HUDEP-2 (cell line): ENCODE data around the gene FKBP9.
"Not testable (repeated sequence)": the region's sequence is repeated elsewhere in the genome, so short reads cannot be mapped to it uniquely, and the experiment has no call there.

Source experiments
- DNase-seq, 76 experiments: peaks; one replicate each; lab custom pipeline; 2025; ENCODE audit not compliant: unreplicated experiment in 76 of 76; lab: John Stamatoyannopoulos, UW

Gene FKBP9

DNA sequence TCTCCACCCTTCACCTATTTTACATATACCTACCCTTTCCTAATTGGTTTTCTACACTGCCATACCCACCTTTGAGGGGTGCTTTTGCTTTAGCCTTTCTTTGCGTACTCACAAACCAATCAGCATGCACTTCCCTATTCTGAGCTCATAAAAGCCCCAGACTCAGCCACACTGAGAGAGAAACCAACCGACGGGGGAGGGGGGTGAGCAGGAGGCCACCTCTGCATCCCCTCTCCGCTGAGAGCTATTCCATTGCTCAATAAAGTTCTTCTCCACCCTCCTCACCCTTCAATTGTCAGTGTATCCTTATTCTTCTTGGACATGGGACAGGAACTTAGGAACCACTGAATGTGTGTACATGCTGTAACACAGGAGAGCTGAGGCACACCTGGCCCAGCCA, 9.0 kb upstream of the FKBP9 start:
- DNase-seq: no peak

DNA sequence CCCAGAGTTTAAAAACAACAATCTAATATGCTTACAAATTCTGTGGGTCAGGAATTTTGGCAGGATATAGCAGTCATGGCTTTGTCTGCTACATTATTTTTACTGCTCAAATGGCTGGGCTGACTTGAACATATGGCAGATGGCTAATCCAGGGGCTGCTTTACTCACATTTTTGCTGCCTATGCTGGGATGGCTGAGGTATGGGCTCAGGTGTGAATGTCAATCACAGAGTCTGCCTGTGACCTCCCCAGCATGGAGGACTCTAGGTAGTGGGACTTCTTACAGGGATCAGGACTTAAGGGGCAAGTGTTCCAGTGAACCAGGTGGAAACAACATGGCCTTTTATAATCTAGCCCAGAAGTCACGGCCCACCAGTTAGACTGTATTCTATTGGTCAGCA, 4.4 kb upstream of the FKBP9 start:
- DNase-seq: no peak

DNA sequence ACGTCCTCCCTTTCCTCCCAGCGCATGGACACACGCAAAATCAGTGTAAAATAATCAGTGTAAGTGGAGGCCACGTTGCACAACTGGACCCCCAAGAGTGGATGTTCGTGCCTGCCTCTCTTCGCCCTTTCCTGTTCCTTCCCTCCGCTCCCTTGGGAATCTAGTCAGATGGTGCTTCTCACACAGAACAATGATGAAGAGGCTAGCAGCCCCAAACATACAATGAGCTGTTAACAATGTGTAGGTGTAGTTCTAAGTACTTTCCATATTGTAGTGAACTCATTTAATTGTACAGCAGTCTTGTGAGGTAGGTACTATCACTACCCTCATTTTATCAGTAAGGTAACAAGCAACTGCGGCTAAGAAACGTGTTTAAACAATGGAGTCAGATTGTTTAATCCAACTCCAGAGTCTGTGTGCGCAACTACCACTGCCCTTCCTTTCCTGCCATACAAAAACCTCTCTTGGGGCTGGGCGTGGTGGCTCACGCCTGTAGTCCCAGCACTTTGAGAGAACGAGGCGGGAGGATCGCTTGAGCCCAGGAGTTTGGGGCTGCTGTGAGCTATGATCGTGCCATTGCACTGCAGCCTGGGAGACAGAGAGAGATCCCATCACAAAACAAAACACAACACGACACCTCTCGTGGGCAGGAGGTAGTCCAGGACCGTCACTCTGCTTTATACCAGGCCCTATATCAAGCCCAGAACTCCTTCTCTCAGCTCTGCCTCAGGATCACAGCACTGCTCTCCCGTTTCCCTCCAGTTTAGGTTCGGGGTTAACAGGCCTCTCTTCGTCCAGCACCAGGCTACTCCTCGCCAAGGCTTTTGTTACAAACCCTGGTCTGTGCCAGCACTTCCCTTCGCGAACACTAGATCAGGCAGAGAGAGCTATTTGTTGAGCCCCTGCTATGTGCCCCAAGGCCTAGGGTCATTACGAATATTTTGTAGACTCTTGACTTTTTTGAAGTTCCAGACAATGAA, 1.1 kb downstream of the FKBP9 start:
- peak in 1 of 76 experiments; percentile 12 for DNase-seq

DNA sequence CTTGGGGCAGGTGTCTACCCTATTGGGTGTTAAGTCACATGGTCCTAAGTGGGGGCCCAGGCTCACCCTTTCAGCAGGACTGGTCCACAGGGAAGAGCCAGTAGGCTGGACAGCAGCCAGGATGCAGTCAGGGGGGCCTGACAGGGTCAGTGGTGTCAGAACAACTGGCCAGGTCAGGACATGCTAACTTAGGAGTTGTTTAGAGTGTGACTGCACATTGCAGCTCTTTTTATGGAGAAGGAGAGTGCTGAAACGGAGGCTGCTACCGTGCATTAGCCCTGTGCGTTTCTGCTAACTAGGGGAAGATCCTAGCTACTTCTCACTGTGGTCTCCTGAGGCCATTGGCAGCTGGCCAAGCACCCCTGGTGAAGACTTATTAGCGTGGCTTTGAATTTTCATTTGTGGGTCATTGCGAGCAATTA, 6.7 kb downstream of the FKBP9 start:
- not testable (repeated sequence) for DNase-seq

DNA sequence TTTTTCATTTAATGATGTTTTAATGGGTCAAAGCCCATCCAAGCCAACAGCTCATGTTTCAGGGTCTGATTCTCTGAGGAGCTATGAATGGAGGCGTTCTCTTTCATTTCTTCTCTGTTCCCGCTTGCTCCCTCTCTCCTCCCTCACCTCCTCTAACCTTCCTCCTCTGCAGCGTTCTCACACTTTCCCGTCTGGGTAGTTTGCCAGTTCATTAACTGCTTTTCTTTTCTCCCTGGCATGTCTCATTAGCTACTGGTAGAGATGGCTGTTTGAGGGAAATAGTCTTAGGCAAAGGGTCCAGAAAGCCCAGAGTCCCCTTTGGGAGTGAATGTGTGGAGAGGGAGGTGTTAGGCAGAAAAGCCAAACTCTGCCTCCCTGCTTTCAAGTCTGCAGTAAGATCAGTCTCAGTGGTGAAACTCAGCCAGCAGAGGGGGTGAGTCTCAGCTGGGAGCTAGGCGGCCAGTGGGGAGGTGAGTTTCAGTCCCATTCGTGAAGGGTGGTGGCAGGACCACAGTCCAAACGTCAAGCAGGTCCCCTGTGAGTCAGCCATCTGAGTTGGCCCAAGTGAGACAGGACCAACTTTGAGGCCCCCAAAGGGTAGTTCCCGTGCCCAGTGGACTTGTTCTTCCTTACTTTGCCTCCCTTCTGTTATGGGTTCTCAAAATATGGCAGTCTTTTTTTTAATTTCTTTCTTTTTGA, 7.4 kb downstream of the FKBP9 start:
- peak in 1 of 76 experiments; percentile 13 for DNase-seq

DNA sequence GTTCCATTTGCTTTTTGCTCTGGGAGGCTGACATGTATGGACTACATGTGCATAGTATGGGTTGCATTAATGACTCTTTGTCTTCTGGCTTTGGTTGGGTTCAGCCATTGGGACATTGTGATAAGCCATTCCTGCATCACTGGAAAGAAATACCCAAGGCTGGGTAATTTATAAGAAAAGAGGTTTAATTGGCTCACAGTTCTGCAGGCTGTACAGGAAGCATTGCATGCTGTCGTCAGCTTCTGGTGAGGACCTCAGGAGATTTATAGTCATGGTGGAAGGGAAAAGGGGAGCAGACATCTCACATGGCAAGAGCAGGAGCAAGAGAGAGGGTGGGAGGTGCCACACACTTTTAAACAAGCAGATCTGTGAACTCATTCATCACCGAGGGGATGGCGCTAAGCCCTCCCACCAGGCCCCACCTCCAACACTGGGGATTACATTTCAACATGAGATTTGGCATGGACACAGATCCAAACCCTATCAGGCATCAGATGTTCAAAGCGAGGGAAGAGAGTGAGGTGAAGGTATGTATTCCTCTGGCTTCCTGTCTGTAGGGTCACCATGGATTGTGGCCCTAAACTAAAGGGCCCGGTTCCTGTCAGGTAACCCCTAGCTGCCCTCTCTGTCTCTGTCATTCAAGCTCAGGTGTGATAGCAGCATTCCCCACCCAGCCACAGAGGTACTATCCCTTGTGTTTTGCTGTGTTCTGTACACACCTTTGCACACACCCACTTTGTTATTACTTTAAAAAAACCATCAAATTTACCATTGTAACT, 9.4 kb downstream of the FKBP9 start:
- DNase-seq: not testable (repeated sequence)

DNA sequence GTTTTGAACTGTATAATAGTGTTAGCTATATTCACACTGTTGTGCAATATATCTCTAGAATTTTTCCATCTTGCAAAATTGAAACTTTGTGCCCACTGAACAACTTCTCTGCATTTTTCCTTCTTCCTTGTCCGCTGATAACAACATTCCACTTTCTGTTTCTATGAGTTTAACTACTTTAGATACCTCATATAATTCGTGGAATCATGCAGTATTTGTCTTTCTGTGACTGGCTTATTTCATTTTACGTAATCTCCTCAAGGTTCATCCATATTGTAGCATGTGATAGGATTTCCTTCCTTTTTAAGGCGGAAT, 10.0 kb downstream of the FKBP9 start:
- not testable (repeated sequence) for DNase-seq

DNA sequence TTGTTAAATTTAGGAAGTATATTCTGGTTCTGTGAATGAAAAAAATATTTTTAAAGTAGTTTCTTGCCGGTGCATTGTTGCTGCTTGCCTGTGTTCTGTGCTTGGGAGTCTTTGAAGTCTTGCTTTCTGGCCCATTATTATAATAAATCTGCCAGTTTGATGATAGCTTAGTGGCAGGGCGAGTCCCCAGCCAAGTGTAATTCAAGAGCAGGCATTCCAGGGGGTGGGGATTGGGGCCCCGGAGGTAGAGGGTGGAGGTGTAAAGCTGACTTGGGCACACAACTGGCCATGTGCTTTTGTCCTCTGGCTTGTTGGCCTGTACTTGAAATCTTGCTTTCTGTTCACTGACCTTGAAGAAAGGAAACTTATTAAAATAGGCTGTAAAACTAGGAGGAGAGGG, 14.7 kb downstream of the FKBP9 start:
- DNase-seq: not testable (repeated sequence)

DNA sequence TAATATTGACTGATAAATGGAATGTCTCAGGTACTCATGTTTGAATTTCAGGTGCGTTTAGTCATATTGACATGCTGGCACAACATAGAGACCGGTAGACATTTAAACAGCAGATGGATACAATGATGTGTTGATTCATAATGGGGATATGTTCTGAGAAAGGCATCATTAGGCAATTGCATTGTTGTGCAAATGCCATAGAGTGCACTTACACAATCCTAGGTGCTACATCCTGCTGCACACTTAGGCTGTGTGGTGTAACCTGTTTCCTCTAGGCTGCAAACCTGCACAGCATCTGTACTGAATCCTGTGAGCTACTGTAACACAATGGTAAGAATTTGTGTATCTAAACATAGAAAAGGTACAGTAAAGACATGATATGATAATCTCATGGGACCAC, 19.9 kb downstream of the FKBP9 start:
- not testable (repeated sequence) for DNase-seq

DNA sequence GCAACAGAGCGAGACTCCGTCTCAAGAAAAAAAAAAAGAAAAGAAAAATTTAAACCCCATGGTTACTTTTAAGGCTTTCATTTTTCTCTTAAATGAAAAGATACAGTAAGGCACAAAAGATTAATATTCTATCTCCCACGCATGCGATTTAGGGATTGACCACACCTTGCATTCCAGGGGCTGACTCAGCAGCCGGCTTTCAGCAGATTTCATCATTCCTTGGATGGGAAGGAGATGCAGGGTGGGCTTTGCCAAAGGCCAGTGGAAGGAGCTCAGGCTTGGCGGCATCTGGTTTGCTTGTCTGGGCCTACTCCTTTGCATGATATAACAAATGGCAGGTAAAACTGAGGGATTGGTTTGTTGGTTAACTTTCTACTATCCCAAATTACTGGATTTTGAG, 22.0 kb downstream of the FKBP9 start:
- DNase-seq: not testable (repeated sequence)

DNA sequence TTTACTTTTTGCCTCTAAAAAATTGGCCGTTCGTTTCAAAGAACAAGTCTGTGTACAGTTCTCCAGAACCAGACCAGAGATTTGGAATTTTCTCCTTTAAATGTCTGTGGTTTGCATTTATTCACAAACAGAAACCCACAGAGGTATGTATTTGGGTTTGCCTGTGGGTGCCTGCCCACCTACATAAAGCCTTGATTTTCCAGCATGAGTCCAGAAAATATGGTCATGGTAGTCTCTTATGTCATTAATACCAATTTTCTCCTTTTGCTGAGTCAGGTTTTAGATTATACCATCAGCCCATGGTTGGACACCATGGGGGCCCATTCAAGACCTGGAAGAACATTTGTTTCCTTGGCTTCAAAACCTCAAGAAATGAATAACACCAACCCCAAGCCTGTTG, 22.7 kb downstream of the FKBP9 start:
- DNase-seq: not testable (repeated sequence)

DNA sequence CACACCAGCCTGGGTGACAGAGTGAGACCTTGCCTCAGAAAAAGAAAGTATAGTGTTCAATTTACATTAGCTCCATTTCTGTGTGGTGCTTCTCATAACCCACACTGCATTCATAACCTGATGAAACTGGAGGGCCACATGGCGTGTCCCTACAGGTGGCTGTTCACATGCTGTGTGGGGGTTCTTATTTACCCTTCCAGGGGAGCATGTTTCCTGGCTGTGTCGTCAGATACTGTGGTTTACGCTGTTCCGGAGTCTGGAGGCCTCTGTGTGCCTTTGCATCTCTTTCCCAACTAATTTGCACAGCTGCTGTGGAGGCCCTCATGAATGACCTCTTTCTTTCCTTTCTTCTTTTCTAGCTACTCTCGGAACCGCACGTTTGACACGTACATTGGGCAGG, 30.9 kb downstream of the FKBP9 start:
- not testable (repeated sequence) for DNase-seq

DNA sequence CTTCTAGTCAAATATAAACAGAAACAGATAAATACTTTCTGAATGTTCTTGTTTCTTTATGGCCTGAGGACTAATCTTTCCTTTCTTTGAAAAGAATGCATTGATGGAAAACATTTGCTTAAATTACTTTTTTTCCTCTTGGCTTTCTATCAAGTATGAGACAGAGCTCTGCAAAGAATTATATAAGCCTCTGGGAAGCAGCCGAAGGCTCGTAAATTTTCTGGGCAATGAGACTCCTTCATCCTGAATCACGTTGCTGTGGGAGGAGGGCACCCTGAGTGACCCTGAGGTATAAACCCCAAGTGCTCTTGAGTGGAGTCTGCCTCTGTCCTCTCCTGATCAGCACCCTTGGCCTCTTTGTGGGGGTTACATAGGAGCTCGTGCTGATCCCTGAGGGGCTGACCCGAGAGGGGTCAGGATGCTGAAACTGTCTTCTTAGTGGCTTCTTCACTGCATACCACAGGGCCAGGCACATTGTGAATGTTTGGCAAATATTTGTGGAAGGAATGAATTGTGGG, 33.9 kb downstream of the FKBP9 start:
- DNase-seq: not testable (repeated sequence)

DNA sequence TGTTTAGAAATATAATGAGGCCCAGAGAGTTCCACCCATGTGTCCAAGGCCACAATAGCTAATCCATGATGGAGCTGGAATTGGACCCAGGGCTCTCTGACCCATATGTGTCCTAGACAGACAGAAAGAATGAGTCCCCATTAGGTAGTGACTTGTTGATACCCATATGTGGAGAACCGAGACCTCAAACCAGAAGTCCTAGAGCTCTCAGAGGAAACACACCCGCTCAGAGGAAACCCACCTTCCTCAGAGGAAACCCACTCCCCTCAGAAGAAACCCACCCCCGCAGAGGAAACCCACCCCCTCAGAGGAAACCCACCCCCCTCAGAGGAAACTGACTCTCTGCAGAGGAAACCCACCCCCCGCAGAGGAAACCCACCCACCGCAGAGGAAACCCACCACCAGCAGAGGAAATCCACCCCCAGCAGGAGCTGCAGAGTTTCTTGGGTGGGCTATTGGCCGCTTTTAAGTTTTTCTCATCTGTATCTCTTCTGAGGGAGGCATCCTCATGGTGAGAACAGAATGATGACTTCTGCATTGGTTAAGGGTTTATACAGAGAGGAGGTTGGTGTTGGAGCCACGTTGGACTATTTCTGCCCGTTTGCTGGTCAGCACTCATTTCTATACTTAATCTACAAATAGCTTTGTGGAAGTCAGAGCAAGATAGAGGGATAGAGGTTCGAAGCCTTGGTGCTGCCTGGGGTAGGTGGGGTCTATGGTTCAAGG, 34.9 kb downstream of the FKBP9 start:
- not testable (repeated sequence) for DNase-seq

DNA sequence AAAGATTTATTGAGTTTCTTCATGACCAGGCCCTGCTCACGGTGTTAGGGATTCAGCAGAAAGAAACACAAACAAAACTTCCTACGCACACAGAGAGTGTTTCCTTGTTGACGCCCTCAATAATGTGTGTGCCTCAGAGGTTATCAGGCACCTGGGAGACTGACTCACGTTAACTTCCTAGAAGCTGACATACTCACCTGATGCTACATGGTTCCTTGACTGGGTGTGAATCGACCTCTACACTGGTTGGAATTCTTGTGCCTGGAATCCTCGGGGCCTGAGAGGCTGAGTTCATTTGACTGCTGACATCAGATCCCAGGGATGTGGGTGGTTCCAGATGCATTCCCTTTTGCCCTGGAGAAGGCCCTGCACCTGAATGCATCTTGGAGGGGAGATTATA, 35.5 kb downstream of the FKBP9 start:
- DNase-seq: not testable (repeated sequence)

DNA sequence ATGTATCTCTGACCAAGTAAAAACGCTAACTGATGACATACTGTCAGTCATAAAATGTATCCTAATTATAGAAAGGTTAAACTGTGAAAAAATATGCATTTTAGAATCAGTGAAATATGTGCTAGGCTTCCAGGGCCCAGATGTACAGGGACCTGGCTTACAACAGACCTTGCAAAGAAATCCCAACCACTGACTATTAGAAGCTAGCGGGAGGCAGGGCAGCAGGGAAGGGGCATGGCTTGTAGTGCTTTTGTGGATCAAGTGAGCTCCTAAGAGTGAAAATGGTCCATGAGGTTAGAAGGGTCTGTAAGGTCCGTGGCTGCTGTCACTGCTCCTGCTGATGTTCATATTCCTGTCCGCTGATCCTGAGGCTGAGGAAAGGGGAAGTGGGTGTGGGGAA, 40.7 kb downstream of the FKBP9 start:
- DNase-seq: not testable (repeated sequence)

DNA sequence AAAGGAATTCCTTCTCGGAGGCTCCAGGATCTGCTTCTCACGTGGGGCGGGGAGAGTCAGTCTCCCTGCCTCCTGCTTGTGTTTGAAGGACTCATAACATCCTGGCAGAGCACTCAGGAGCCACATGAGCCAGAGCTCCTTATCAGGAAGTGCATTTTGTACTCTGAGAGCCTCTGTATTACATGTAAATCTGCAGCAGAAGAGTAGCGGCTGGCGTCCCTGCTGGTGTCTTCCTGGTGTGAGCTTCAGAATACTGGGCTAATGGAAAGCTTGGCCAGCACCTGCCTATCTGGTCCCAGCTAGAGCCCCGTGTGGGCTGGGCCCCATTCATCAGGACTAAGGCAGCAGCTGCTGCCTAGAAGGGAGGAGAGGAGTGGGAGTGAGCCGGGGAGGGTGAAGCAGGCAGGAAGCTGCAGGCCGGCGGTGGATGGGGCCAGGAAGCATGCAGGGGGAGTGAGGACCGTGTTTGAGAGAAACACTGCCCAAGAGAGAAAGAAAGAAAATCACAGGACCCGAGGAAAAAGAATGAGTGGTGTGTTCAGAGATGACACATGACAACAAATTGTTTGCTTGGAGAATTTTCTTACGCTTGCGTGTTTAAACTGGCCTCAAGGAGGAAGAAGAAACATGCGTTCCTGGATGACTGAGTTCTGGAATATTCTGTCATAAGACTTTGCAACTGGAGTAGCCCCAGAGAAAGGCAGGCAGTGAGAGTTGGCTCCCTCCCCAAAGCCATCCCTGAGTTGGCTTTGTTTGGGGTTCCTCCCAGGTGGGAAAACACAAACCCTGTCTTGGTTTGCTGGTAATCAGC, 41.3 kb downstream of the FKBP9 start:
- peak in 2 of 76 experiments; percentile 2 to 5 for DNase-seq

DNA sequence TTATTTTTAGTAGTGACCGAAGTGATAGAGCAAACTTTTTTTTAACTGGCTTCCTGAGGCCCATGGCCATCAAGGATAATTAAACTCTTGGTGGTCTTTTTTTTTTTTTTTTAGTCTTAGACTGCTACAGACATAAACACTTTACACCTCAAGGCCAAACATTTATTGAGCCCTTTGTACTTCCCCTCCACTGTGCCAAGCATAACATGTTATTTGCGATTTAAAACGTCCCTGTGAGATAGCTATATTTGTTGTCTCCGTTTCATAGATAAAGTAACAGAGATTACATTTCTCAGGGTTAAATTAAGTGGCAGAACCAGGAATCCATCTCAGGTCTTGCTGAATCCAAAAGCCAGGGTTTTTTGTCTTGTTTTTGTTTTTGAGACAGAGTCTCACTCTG, 42.1 kb downstream of the FKBP9 start:
- DNase-seq: not testable (repeated sequence)

DNA sequence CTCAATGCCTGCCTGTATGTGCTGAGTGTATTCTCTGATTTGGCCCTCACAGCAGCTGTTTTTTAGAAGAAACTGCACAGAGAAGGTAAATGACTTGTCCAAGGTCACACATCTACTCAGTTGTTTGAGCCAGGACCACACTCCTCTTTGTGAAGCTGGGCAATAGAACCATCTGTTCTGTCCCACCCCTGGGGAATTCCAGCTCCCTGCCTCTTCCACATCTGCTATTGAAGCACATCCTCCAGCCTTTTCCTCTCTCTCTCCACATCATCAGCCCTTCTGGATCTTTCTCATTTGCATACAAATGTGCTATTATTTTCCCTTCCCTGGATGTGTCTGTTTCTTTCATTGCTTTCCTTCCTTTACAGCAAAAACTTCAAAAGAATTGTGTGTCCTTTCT, 45.9 kb downstream of the FKBP9 start:
- DNase-seq: not testable (repeated sequence)
